Measurements from ENCODE around the gene TMEM164.

TMEM164 gene

GRCh38 chrX:110170029-110170428, 167.1 kb downstream of the TMEM164 start:
- H3K9ac ChIP-seq (ENCODE audit: low read depth, low read length), result no peak overlapping the region
- no peaks in the 10 kb centered on the region for H3K9me3 ChIP-seq (ENCODE audit: control insufficient read depth, insufficient read depth, low read length)
- peaks cover 5% of the 10 kb centered on the region; the same call in 1 of the 2 replicates for H3K4me1 ChIP-seq (ENCODE audit: control insufficient read depth, insufficient read depth, low read length)
- H3K27me3 ChIP-seq (ENCODE audit: control insufficient read depth, insufficient read depth, low read length), result no peaks in the 10 kb centered on the region
- H3K36me3 ChIP-seq (ENCODE audit: control insufficient read depth, insufficient read depth, low read length), result peaks cover 6% of the 10 kb centered on the region; the same call in 1 of the 2 replicates
- H3K4me3 ChIP-seq (ENCODE audit: low read depth, low read length), result no peak overlapping the region
- H3K27ac ChIP-seq (ENCODE audit: low read depth, low read length), result no peak overlapping the region

GRCh38 chrX:110171442-110171841, 168.5 kb downstream of the TMEM164 start:
- Histone ChIP-seq H3K36me3 (ENCODE audit: control insufficient read depth, insufficient read depth, low read length) (peaks cover 6% of the 10 kb centered on the region; the same call in 1 of the 2 replicates), H3K9me3 (ENCODE audit: control insufficient read depth, insufficient read depth, low read length) (no peaks in the 10 kb centered on the region), H3K27me3 (ENCODE audit: control insufficient read depth, insufficient read depth, low read length) (no peaks in the 10 kb centered on the region), H3K27ac (ENCODE audit: low read depth, low read length) (no peak overlapping the region), H3K9ac (ENCODE audit: low read depth, low read length) (no peak overlapping the region), H3K4me3 (ENCODE audit: low read depth, low read length) (no peak overlapping the region), H3K4me1 (ENCODE audit: control insufficient read depth, insufficient read depth, low read length) (peaks cover 5% of the 10 kb centered on the region; the same call in 1 of the 2 replicates)

GRCh38 chrX:110172215-110172614, 169.3 kb downstream of the TMEM164 start:
- H3K4me1 ChIP-seq (ENCODE audit: control insufficient read depth, insufficient read depth, low read length), result peaks cover 5% of the 10 kb centered on the region; the same call in 1 of the 2 replicates
- no peak overlapping the region for H3K9ac ChIP-seq (ENCODE audit: low read depth, low read length)
- peaks cover 6% of the 10 kb centered on the region; the same call in 1 of the 2 replicates for H3K36me3 ChIP-seq (ENCODE audit: control insufficient read depth, insufficient read depth, low read length)
- no peak overlapping the region for H3K27ac ChIP-seq (ENCODE audit: low read depth, low read length)
- H3K27me3 ChIP-seq (ENCODE audit: control insufficient read depth, insufficient read depth, low read length), result no peaks in the 10 kb centered on the region
- H3K9me3 ChIP-seq (ENCODE audit: control insufficient read depth, insufficient read depth, low read length), result no peaks in the 10 kb centered on the region
- H3K4me3 ChIP-seq (ENCODE audit: low read depth, low read length), result no peak overlapping the region

- H3K9ac ChIP-seq (ENCODE audit: low read depth, low read length), result no peak overlapping the region
- no peak overlapping the region for H3K27ac ChIP-seq (ENCODE audit: low read depth, low read length)
- no peak overlapping the region for H3K4me3 ChIP-seq (ENCODE audit: low read depth, low read length)
- H3K27me3 ChIP-seq (ENCODE audit: control insufficient read depth, insufficient read depth, low read length), result no peaks in the 10 kb centered on the region
- no peaks in the 10 kb centered on the region for H3K9me3 ChIP-seq (ENCODE audit: control insufficient read depth, insufficient read depth, low read length)
- H3K4me1 ChIP-seq (ENCODE audit: control insufficient read depth, insufficient read depth, low read length), result no peaks in the 10 kb centered on the region
- peaks cover 6% of the 10 kb centered on the region; the same call in 1 of the 2 replicates for H3K36me3 ChIP-seq (ENCODE audit: control insufficient read depth, insufficient read depth, low read length)
Measured at GRCh38 chrX:110173192-110174175, 170.6 kb downstream of the TMEM164 start.

DNA sequence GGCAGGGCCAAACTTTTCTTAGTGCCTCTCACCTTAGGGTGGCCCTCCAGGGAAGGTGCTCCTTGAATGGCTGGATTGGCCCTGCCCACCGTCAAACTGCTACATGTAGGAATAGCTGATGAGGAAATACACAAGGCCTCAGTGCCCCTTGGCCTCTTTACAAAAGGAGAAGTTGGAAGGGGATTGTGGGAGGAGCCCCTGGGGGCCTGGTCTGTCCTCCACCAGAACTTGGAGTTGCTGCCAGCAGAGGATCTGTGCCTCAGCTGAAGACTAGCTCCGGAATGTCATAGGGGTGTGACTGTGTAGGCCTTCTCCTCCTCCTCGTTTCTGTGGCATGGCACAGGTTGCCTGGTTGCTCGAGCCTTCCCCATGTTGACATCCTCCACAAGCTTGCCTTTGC, 172.2 kb downstream of the TMEM164 start:
- H3K9me3 ChIP-seq (ENCODE audit: control insufficient read depth, insufficient read depth, low read length), result no peaks in the 10 kb centered on the region

GRCh38 chrX:110175696-110176095, 172.8 kb downstream of the TMEM164 start:
- Histone ChIP-seq H3K27me3 (ENCODE audit: control insufficient read depth, insufficient read depth, low read length) (no peaks in the 10 kb centered on the region), H3K9me3 (ENCODE audit: control insufficient read depth, insufficient read depth, low read length) (no peaks in the 10 kb centered on the region), H3K4me1 (ENCODE audit: control insufficient read depth, insufficient read depth, low read length) (peaks cover 3% of the 10 kb centered on the region), H3K36me3 (ENCODE audit: control insufficient read depth, insufficient read depth, low read length) (peaks cover 6% of the 10 kb centered on the region; the same call in 1 of the 2 replicates), H3K27ac (ENCODE audit: low read depth, low read length) (no peak overlapping the region), H3K4me3 (ENCODE audit: low read depth, low read length) (no peak overlapping the region), H3K9ac (ENCODE audit: low read depth, low read length) (no peak overlapping the region)

More for the DNA sequence above, 172.2 kb downstream of the TMEM164 start:
- Histone ChIP-seq H3K4me1 (ENCODE audit: control insufficient read depth, insufficient read depth, low read length) (no peaks in the 10 kb centered on the region), H3K4me3 (ENCODE audit: low read depth, low read length) (no peak overlapping the region), H3K27me3 (ENCODE audit: control insufficient read depth, insufficient read depth, low read length) (no peaks in the 10 kb centered on the region), H3K36me3 (ENCODE audit: control insufficient read depth, insufficient read depth, low read length) (peaks cover 6% of the 10 kb centered on the region; the same call in 1 of the 2 replicates), H3K9ac (ENCODE audit: low read depth, low read length) (no peak overlapping the region), H3K27ac (ENCODE audit: low read depth, low read length) (no peak overlapping the region)

DNA sequence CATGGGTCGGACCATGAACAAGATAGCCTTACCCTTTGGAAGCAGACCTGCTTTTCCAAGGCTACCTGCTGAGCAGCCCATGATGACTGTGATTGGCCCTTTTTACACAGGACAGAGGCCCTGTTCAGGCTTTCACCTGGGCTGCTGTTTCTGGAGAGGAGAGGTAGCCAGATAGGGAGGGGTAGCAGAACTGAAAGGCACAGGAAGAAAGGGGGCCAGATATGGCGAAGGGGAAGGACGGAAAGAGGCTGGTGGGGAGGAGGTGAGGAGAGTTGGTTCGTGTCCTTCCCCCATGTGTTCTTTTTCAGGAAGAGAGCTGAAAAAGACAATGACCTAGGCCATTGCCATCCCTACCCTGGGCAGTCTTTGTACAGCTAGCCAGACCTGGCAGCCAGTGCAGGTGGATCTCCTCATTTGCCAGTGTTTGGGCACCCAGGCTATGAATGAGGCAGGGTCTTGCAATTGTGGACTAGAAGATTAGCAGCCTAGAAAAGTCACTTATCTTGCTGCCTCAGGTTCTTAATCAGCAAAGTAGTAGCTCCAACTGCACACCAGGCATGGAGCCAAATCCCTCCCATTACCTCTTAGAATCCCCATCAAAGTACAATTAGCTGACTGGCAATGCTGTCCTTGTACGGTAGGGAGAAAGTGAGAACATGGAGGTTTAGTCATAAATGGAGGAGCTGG, 175.4 kb downstream of the TMEM164 start:
- Histone ChIP-seq H3K4me3 (ENCODE audit: low read depth, low read length) (no peak overlapping the region), H3K27me3 (ENCODE audit: control insufficient read depth, insufficient read depth, low read length) (0 out of 2 replicates have a peak, but pooled peaks cover 5% of the 10 kb centered on the region), H3K4me1 (ENCODE audit: control insufficient read depth, insufficient read depth, low read length) (peaks cover 8% of the 10 kb centered on the region), H3K27ac (ENCODE audit: low read depth, low read length) (no peak overlapping the region), H3K36me3 (ENCODE audit: control insufficient read depth, insufficient read depth, low read length) (peaks cover 6% of the 10 kb centered on the region; the same call in 1 of the 2 replicates), H3K9ac (ENCODE audit: low read depth, low read length) (no peak overlapping the region), H3K9me3 (ENCODE audit: control insufficient read depth, insufficient read depth, low read length) (no peaks in the 10 kb centered on the region)

DNA sequence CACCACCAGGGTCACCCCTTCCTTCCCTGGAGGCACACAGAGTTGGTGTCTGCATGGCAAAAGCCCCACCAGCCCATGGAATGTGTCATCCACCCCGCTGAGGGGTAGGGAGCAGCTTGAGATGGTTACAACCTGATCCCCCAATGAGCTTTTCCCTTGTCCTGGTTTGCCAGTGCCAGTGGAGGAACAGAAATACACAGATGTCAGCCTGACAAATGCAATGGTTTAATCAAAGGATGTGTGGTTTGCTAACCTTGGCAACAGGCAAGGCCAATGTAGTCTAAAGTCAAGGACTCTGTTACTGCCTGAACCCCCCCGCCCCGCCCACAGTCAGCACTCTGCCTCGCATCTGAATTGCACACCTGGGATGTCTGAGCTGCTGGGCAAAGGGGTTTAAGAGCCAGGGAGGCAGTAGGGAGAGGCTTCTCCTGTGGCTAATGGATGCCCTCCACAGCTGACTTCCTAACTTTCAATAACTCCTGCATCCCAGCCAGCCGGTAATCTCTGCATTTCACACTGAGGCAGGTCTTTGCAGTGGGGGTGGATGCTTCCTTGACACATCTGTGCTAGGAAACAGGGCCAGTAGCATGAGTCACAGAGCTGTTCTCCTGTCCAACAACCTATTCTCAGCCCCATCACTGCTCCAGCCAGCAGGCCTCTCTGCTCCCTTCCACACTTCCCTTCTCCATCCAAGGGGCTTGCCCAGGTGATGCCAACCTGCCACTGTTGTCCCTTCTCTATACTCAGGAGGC, 177.4 kb downstream of the TMEM164 start:
- Histone ChIP-seq H3K27me3 (ENCODE audit: control insufficient read depth, insufficient read depth, low read length) (0 out of 2 replicates have a peak, but pooled peaks cover 7% of the 10 kb centered on the region), H3K9me3 (ENCODE audit: control insufficient read depth, insufficient read depth, low read length) (no peaks in the 10 kb centered on the region), H3K27ac (ENCODE audit: low read depth, low read length) (no peak overlapping the region), H3K4me3 (ENCODE audit: low read depth, low read length) (no peak overlapping the region), H3K9ac (ENCODE audit: low read depth, low read length) (no peak overlapping the region), H3K36me3 (ENCODE audit: control insufficient read depth, insufficient read depth, low read length) (no peaks in the 10 kb centered on the region), H3K4me1 (ENCODE audit: control insufficient read depth, insufficient read depth, low read length) (peaks cover 14% of the 10 kb centered on the region)

GRCh38 chrX:110180928-110181310, 178.0 kb downstream of the TMEM164 start:
- Histone ChIP-seq H3K36me3 (ENCODE audit: control insufficient read depth, insufficient read depth, low read length) (no peaks in the 10 kb centered on the region), H3K9ac (ENCODE audit: low read depth, low read length) (no peak overlapping the region), H3K27ac (ENCODE audit: low read depth, low read length) (no peak overlapping the region), H3K4me1 (ENCODE audit: control insufficient read depth, insufficient read depth, low read length) (peaks cover 20% of the 10 kb centered on the region), H3K9me3 (ENCODE audit: control insufficient read depth, insufficient read depth, low read length) (no peaks in the 10 kb centered on the region), H3K27me3 (ENCODE audit: control insufficient read depth, insufficient read depth, low read length) (0 out of 2 replicates have a peak, but pooled peaks cover 7% of the 10 kb centered on the region), H3K4me3 (ENCODE audit: low read depth, low read length) (no peak overlapping the region)

DNA sequence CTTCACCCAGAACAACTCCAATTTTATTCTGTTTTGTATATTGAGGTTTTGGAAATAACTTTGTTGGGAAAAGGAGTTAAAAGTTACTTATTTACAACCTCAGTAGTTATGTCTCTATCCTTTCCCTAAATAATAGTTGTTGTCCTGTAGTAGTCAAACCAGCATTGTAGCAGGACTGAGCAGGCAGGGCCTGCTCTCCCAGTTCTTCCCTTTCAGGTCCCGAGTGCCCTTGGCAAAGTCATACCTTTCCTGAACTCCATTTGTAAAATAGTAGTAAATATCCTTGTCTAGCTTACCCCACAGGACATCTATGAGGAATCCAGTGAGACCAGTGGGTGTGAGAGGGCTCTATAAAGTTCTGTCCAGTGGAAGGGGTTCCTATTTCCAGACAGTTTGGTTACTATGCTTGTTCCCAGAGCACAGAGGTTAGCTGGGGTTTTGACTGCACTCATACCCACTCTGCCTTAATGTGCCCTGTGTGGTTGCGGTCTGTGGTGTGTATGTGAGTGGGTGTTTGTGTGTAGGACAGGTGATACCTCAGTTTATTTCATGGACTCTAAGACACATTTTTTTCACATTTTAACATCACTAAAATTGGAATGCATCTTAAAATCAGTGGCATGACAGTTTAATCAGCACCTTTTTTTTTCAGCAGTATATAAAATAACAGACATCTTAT, 178.7 kb downstream of the TMEM164 start:
- H3K9ac ChIP-seq (ENCODE audit: low read depth, low read length), result no peak overlapping the region
- no peaks in the 10 kb centered on the region for H3K36me3 ChIP-seq (ENCODE audit: control insufficient read depth, insufficient read depth, low read length)
- no peak overlapping the region for H3K27ac ChIP-seq (ENCODE audit: low read depth, low read length)
- no peaks in the 10 kb centered on the region for H3K9me3 ChIP-seq (ENCODE audit: control insufficient read depth, insufficient read depth, low read length)
- H3K4me3 ChIP-seq (ENCODE audit: low read depth, low read length), result no peak overlapping the region
- 0 out of 2 replicates have a peak, but pooled peaks cover 7% of the 10 kb centered on the region for H3K27me3 ChIP-seq (ENCODE audit: control insufficient read depth, insufficient read depth, low read length)
- peaks cover 21% of the 10 kb centered on the region for H3K4me1 ChIP-seq (ENCODE audit: control insufficient read depth, insufficient read depth, low read length)

All from HUES48 (cell line).